H1 (cell line): Measurements from ENCODE around the gene LOC101059915.

Experiments
- CTCF ChIA-PET: fragments of 300-600 bp; sonication (Branson Sonifier 250); formaldehyde crosslinking; loops from one replicate; lab custom pipeline; 2021; ENCODE audit not compliant: partially characterized antibody; lab: Charles Lee
- POLR2A ChIA-PET: fragments of 300-600 bp; sonication (Branson Sonifier 250); formaldehyde crosslinking; loops from one replicate; lab custom pipeline; 2021; ENCODE audit warnings: inconsistent platforms; ENCODE audit not compliant: partially characterized antibody; lab: Charles Lee
- DNase-seq, 2 experiments: peaks; one replicate each; pipeline versions ENCODE4 v3.0.0 to v3.0.0-alpha.2; 2010 to 2022; ENCODE audit warnings: low spot score in 2 of 2, low read depth in 1 of 2, mixed read lengths in 1 of 2
- FAIRE-seq: peaks from 2 replicates; lab custom pipeline; 2011; peaks lifted over from hg19 to GRCh38; lab: Jason Lieb, UNC
- H2AFZ ChIP-seq: 2 replicates; pipeline ENCODE4 v1.8.1; 2012; ENCODE audit warnings: low read length, inconsistent platforms
- H2AK5ac ChIP-seq: 2 replicates; pipeline ENCODE4 v1.6.1; 2013; ENCODE audit warnings: low read depth, low read length
- H2BK120ac ChIP-seq: replicated peaks from 2 replicates; pipeline ENCODE3; 2013; ENCODE audit warnings: low read depth, low read length, inconsistent platforms
- H2BK12ac ChIP-seq: 2 replicates; pipeline ENCODE4 v1.6.1; 2013; ENCODE audit warnings: low read depth, low read length
- H2BK15ac ChIP-seq: 2 replicates; pipeline ENCODE4 v1.6.1; 2013; ENCODE audit warnings: low read length
- H2BK20ac ChIP-seq: 2 replicates; pipeline ENCODE4 v1.6.1; 2013; ENCODE audit warnings: low read length
- H2BK5ac ChIP-seq: 2 replicates; pipeline ENCODE4 v1.6.1; 2013; ENCODE audit warnings: low read depth, low read length
- H3K14ac ChIP-seq: 2 replicates; pipeline ENCODE4 v1.6.1; 2013; ENCODE audit warnings: inconsistent platforms; ENCODE audit not compliant: insufficient read length
- H3K18ac ChIP-seq: 2 replicates; pipeline ENCODE4 v1.6.1; 2013; ENCODE audit warnings: low read length; ENCODE audit errors: extremely low read depth
- H3K23ac ChIP-seq: 2 replicates; pipeline ENCODE4 v1.6.1; 2013; ENCODE audit warnings: inconsistent platforms; ENCODE audit not compliant: insufficient read length
- H3K23me2 ChIP-seq: 2 replicates; pipeline ENCODE4 v1.6.1; 2013; ENCODE audit warnings: low read depth, low read length
- H3K27ac ChIP-seq: 2 replicates; pipeline ENCODE4 v1.6.1; 2011; ENCODE audit warnings: low read depth, low read length, inconsistent platforms
- H3K27me3 ChIP-seq, 4 experiments: replicated peaks in 1 of 4; 1 replicate in 1 of 4; 2 replicates in 3 of 4; pipeline versions ENCODE4 v1.6.1 to v1.8.1; 2011 to 2013; ENCODE audit warnings: low read length in 3 of 4, mild to moderate bottlenecking in 3 of 4, inconsistent platforms in 2 of 4, mixed read lengths in 2 of 4, moderate library complexity in 1 of 4; ENCODE audit not compliant: control insufficient read depth in 3 of 4, insufficient read depth in 3 of 4; ENCODE audit errors: extremely low read depth in 1 of 4
- H3K36me3 ChIP-seq, 4 experiments: 2 replicates each; pipeline versions ENCODE4 v1.6.1 to v1.8.1; 2011 to 2013; ENCODE audit warnings: mild to moderate bottlenecking in 4 of 4, low read length in 3 of 4, moderate library complexity in 2 of 4, control low read depth in 1 of 4, inconsistent platforms in 1 of 4; ENCODE audit not compliant: insufficient read depth in 4 of 4, control insufficient read depth in 2 of 4
- H3K4ac ChIP-seq: replicated peaks from 2 replicates; pipeline ENCODE3; 2013; ENCODE audit warnings: low read length, low read depth, mixed read lengths, inconsistent platforms; ENCODE audit not compliant: insufficient read length
- H3K4me1 ChIP-seq, 4 experiments: replicated peaks in 1 of 4; 1 replicate in 1 of 4; 2 replicates in 3 of 4; pipeline versions ENCODE4 v1.6.1 to v1.8.1; 2011 to 2013; ENCODE audit warnings: low read length in 3 of 4, inconsistent platforms in 2 of 4, mixed read lengths in 1 of 4; ENCODE audit not compliant: insufficient read depth in 4 of 4, control insufficient read depth in 3 of 4
- H3K4me2 ChIP-seq, 2 experiments: 2 replicates each; pipeline versions ENCODE4 v1.6.1 to v1.8.1; 2011 to 2013; ENCODE audit warnings: low read depth in 2 of 2, low read length in 2 of 2, control low read depth in 1 of 2, inconsistent platforms in 1 of 2, mild to moderate bottlenecking in 1 of 2; ENCODE audit not compliant: insufficient read depth in 1 of 2
- H3K4me3 ChIP-seq, 4 experiments: fragments of 200-600, 300-600 bp in 1 of 4; sonication (generic), shearing (Covaris generic), sonication (Bioruptor Twin) in 1 of 4; 2 replicates each; pipeline versions ENCODE4 v1.5.1 to v1.8.1; 2011 to 2016; ENCODE audit warnings: low read length in 4 of 4, low read depth in 3 of 4, control low read depth in 2 of 4, inconsistent platforms in 2 of 4, mild to moderate bottlenecking in 2 of 4, mixed read lengths in 1 of 4, moderate library complexity in 1 of 4; ENCODE audit not compliant: insufficient read depth in 2 of 4; ENCODE audit errors: extremely low read depth in 1 of 4
- H3K56ac ChIP-seq: replicated peaks from 2 replicates; pipeline ENCODE3; 2013; ENCODE audit warnings: low read depth, mild to moderate bottlenecking, mixed read lengths, low read length, inconsistent platforms; ENCODE audit not compliant: insufficient read length
- H3K79me1 ChIP-seq: 2 replicates; pipeline ENCODE4 v1.6.1; 2013; ENCODE audit warnings: low read depth, low read length, control low read depth
- H3K79me2 ChIP-seq, 2 experiments: 2 replicates each; pipeline versions ENCODE4 v1.6.1 to v1.8.1; 2012 to 2013; ENCODE audit warnings: low read length in 2 of 2, mild to moderate bottlenecking in 2 of 2, inconsistent platforms in 1 of 2; ENCODE audit not compliant: insufficient read depth in 2 of 2, control insufficient read depth in 1 of 2
- H3K9ac ChIP-seq, 4 experiments: replicated peaks in 1 of 4; 1 replicate in 1 of 4; 2 replicates in 3 of 4; pipeline versions ENCODE4 v1.6.1 to v1.8.1; 2011 to 2013; ENCODE audit warnings: low read depth in 3 of 4, low read length in 3 of 4, control low read depth in 2 of 4, mild to moderate bottlenecking in 2 of 4, moderate library complexity in 2 of 4, inconsistent platforms in 1 of 4; ENCODE audit errors: extremely low read depth in 1 of 4
- H3K9me3 ChIP-seq, 2 experiments: 2 replicates each; pipeline versions ENCODE4 v1.6.1 to v1.8.1; 2012 to 2013; ENCODE audit warnings: mild to moderate bottlenecking in 2 of 2, moderate library complexity in 2 of 2, control low read depth in 1 of 2, inconsistent platforms in 1 of 2, low read depth in 1 of 2, low read length in 1 of 2, mixed read lengths in 1 of 2; ENCODE audit not compliant: insufficient read depth in 2 of 2
- H4K20me1 ChIP-seq, 2 experiments: replicated peaks in 1 of 2; 2 replicates each; pipeline versions ENCODE3 to v1.8.1; 2011 to 2013; ENCODE audit warnings: inconsistent platforms in 2 of 2, low read length in 2 of 2, mild to moderate bottlenecking in 1 of 2; ENCODE audit not compliant: insufficient read depth in 2 of 2, control insufficient read depth in 1 of 2
- H4K5ac ChIP-seq: 2 replicates; pipeline ENCODE4 v1.6.1; 2013; ENCODE audit warnings: low read length, low read depth, mixed read lengths, inconsistent platforms; ENCODE audit not compliant: insufficient read length
- H4K8ac ChIP-seq: 2 replicates; pipeline ENCODE4 v1.8.0; 2013; ENCODE audit warnings: mild to moderate bottlenecking, moderate library complexity, low read length, inconsistent platforms; ENCODE audit not compliant: insufficient read depth; ENCODE audit errors: extremely low read depth
- H4K91ac ChIP-seq: replicated peaks from 2 replicates; pipeline ENCODE3; 2013; ENCODE audit warnings: low read length, mixed read lengths, inconsistent platforms; ENCODE audit not compliant: insufficient read length
- BCL11A ChIP-seq, 2 experiments: IDR thresholded peaks; one replicate each; pipeline ENCODE4 v1.6.1; 2011; ENCODE audit warnings: low read depth in 2 of 2, low read length in 2 of 2, mild to moderate bottlenecking in 2 of 2
- CEBPB ChIP-seq: IDR thresholded peaks from 2 replicates; pipeline ENCODE4 v1.6.1; 2012; ENCODE audit warnings: low read depth, low read length
- EGR1 ChIP-seq: IDR thresholded peaks from 2 replicates; pipeline ENCODE4 v1.6.1; 2011; ENCODE audit warnings: low read depth, low read length, borderline replicate concordance
- HDAC6 ChIP-seq: IDR thresholded peaks from one replicate; pipeline ENCODE4 v1.7.1; 2012; ENCODE audit warnings: low read depth, mild to moderate bottlenecking, inconsistent platforms, low read length, moderate library complexity
- JUND ChIP-seq: IDR thresholded peaks from 2 replicates; pipeline ENCODE4 v1.6.1; 2011; ENCODE audit warnings: mild to moderate bottlenecking, improper control_type of control experiment, low read length
- PHF8 ChIP-seq: fragments of 200-600 bp; sonication (generic); conservative IDR thresholded peaks from 2 replicates; pipeline ENCODE4 v1.7.1; 2012; ENCODE audit warnings: low read depth, mild to moderate bottlenecking, inconsistent platforms, low read length, moderate library complexity
- POLR2AphosphoS5 ChIP-seq: IDR thresholded peaks from 2 replicates; pipeline ENCODE4 v1.6.1; 2011; ENCODE audit warnings: low read depth, low read length
- WGBS, 2 experiments: shearing (Covaris generic) in 1 of 2; methylation state at CpG; one replicate each; pipeline versions ENCODE4 v1.1.6 to v1.1.7; 2013 to 2015; ENCODE audit warnings: low lambda C conversion rate in 2 of 2, mixed read lengths in 2 of 2, inconsistent platforms in 1 of 2, low coverage in 1 of 2, missing lambda C conversion rate in 1 of 2; ENCODE audit not compliant: insufficient replicate concordance in 2 of 2, insufficient coverage in 1 of 2, insufficient read length in 1 of 2; ENCODE audit errors: extremely low coverage in 1 of 2, missing lambda C conversion rate in 1 of 2; 5-methylcytosine and 5-hydroxymethylcytosine counted together
- TF ChIP-seq, protein P1 (sequence below): IDR thresholded peaks from 2 replicates; pipeline ENCODE4 v1.6.1; 2011; ENCODE audit warnings: low read depth, mild to moderate bottlenecking, low read length; ENCODE audit not compliant: insufficient read depth

LOC101059915 gene

DNA sequence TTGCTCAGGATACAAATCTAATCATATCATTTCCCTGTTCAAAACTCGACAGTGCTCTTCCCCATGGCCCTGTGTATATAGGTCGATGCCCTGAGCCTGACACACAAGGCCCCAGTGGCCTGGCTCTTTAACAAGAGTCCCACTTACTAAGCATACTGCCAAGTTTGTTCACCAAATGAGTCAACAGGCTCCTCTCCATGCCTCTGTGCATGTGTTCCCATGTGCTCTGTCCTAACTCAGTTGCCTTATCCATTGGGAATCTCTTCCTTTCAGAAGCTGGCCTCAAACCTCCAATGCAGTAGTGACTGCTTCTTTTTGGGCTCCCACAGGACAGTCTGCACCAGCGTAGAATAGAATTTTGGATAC lies 30.1 kb upstream of the LOC101059915 start (continued):
- TF ChIP-seq JUND: no peak

DNA sequence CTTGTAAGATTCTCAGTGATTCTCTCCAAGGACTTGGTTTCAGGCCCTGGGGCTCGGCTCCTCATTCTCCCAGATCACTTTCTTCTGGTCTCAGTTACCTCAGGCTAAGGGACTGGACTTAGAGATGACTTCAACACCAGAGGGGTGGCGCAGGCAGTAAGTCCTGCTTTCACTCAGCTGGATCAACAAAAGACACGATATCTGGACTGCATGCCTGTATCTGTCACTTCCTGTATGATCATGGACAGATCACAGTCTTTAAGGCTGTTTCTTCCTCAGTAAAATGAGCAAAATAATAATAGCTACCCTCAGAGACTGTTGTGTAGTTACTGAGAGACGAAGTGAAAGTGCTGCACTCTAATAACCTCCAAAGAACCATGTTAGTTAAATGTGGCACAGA lies 29.5 kb upstream of the LOC101059915 start:
- POLR2A ChIA-PET: no interaction called here
- no peaks in the 10 kb centered on the region for H4K20me1 ChIP-seq
- no peak overlapping the region for H2BK12ac ChIP-seq
- no peak overlapping the region for H2BK120ac ChIP-seq
- H3K4me3 ChIP-seq: no peak overlapping the region
- H3K23ac ChIP-seq: no peak overlapping the region
- no peak overlapping the region for H3K4ac ChIP-seq
- H3K27me3 ChIP-seq: no peaks in the 10 kb centered on the region
- 90% methylated on average over 3 of the region's 4 CpGs; no CpG with 5 or more reads in 1 of the 2 experiments for WGBS, 2 experiments
- H4K5ac ChIP-seq: no peak overlapping the region
- DNase-seq: no peak
- H3K14ac ChIP-seq: no peak overlapping the region
- H3K9me3 ChIP-seq: no peaks in the 10 kb centered on the region
- H3K4me1 ChIP-seq: no peaks in the 10 kb centered on the region
- H4K8ac ChIP-seq: no peak overlapping the region
- no peaks in the 10 kb centered on the region for H3K36me3 ChIP-seq
- H3K79me1 ChIP-seq: no peaks in the 10 kb centered on the region
- CTCF ChIA-PET: interaction anchor here (0.6 kb wide), 1 partner anchor 14 kb away, joined by 3 read pairs; no protein-coding TSS in a partner anchor
- FAIRE-seq: no peak
- no peak overlapping the region for H3K9ac ChIP-seq
- H3K23me2 ChIP-seq: no peaks in the 10 kb centered on the region
- H2BK15ac ChIP-seq: no peak overlapping the region
- no peak overlapping the region for H4K91ac ChIP-seq
- no peak overlapping the region for H3K4me2 ChIP-seq
- no peak overlapping the region for H3K18ac ChIP-seq
- no peak overlapping the region for H2AFZ ChIP-seq
- H3K27ac ChIP-seq: no peak overlapping the region
- H2BK20ac ChIP-seq: no peak overlapping the region
- H2AK5ac ChIP-seq: no peak overlapping the region
- no peaks in the 10 kb centered on the region for H3K79me2 ChIP-seq
- H3K56ac ChIP-seq: no peak overlapping the region
- no peak overlapping the region for H2BK5ac ChIP-seq
- TF ChIP-seq PHF8 (no peak), EGR1 (no peak), BCL11A (IDR thresholded peaks at IDR 0.05; ENCODE audit: low read depth in 2 of 2, low read length in 2 of 2) (no peak), POLR2AphosphoS5 (no peak), HDAC6 (no peak), CEBPB (no peak)
- TF ChIP-seq, protein P1, sequence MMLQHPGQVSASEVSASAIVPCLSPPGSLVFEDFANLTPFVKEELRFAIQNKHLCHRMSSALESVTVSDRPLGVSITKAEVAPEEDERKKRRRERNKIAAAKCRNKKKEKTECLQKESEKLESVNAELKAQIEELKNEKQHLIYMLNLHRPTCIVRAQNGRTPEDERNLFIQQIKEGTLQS: no peak
